ENCODE measurements around the gene FGF18. TPM values are rescaled to one million over a fixed set of nuclear protein-coding genes. Genes with fewer than 3 reads are reported as not detected.
A peak's percentile ranks its signal among the peaks of the same experiment; 100 is the strongest.

The FGF18 gene
- total RNA-seq, 4 donors from 2014 or later = 0.14 to 0.32 TPM; not detected in 2

GRCh38 chr5:171387345-171387969 is 32.0 kb upstream of the FGF18 start, which contains the start of gene NPM1:
Gene NPM1 (plus strand): TSS chr5:171387849. CDS start chr5:171387949, 100 bp downstream.
- WGBS, 2 donors (ENCODE audit: low coverage in 1 of 2) = 1% methylated on average over 56 of the region's 56 CpGs; no CpG with 5 or more reads in 1 of the 2 donors
- peaks cover 7 to 39% (median 25%) of the 10 kb centered on the region in 4 donors for H3K4me1 ChIP-seq
- intact Hi-C loops (cut with DNase I; ENCODE audit: low total_unique reads) = no loop called here

GRCh38 chr5:171387970-171388815 is 31.3 kb upstream of the FGF18 start:
- in situ Hi-C loops (cut with MboI; ENCODE audit: low pct_ligation_motif_present in 1 of 4, low pct_unique_long_range_greater_than_20kb in 1 of 4, low sequenced_read_pairs in 3 of 4) = no loop called here
- peaks cover 0 to 12% (median 4%) of the 10 kb centered on the region in 4 donors for H3K36me3 ChIP-seq
- H3K27me3 ChIP-seq = no peaks in the 10 kb centered on the region
- no peaks in the 10 kb centered on the region for H3K9me3 ChIP-seq
- H3K27ac ChIP-seq = peak overlapping the region; percentile 87 to 94 (median 92)
- peak; percentile 83 for DNase-seq
- 0 to 1% methylated on average over 4 to 48 of the region's 56 CpGs for WGBS, 2 donors (ENCODE audit: low coverage in 1 of 2)
- intact Hi-C loops (cut with DNase I; ENCODE audit: low total_unique reads) = no loop called here
- TF ChIP-seq CTCF (IDR thresholded peaks at IDR 0.05) = no peak
- no peak for TF ChIP-seq POLR2A (IDR thresholded peaks at IDR 0.05)
- no peak for TF ChIP-seq EP300 (IDR thresholded peaks at IDR 0.05; ENCODE audit: low read depth)
- TF ChIP-seq POLR2AphosphoS5 (IDR thresholded peaks at IDR 0.05) = peak in 2 of 3 donors; percentile 34 to 60
- peak overlapping the region; percentile 63 to 97 (median 76) for H3K4me3 ChIP-seq
- peaks cover 7 to 39% (median 25%) of the 10 kb centered on the region in 4 donors for H3K4me1 ChIP-seq

More at GRCh38 chr5:171387345-171387969, 32.0 kb upstream of the FGF18 start, which contains the start of gene NPM1:
- peak; percentile 98 for DNase-seq
- no peaks in the 10 kb centered on the region for H3K9me3 ChIP-seq
- peak; percentile 91 to 99 (median 98) for TF ChIP-seq POLR2AphosphoS5 (IDR thresholded peaks at IDR 0.05)
- no peak for TF ChIP-seq CTCF (IDR thresholded peaks at IDR 0.05)
- TF ChIP-seq POLR2A (IDR thresholded peaks at IDR 0.05) = peak; percentile 97
- H3K27ac ChIP-seq = peak within 1 kb of the TSS; percentile 87 to 94 (median 92)
- peak within 1 kb of the TSS; percentile 63 to 97 (median 76) for H3K4me3 ChIP-seq
- H3K36me3 ChIP-seq = peaks cover 0 to 7% (median 0%) of the 10 kb centered on the region in 4 donors
- in situ Hi-C loops (cut with MboI; ENCODE audit: low pct_ligation_motif_present in 1 of 4, low pct_unique_long_range_greater_than_20kb in 1 of 4, low sequenced_read_pairs in 3 of 4) = no loop called here
- H3K27me3 ChIP-seq = no peaks in the 10 kb centered on the region

- intact Hi-C loops (cut with DNase I; ENCODE audit: low total_unique reads) (no loop called here), in situ Hi-C loops (cut with MboI; ENCODE audit: low pct_ligation_motif_present in 1 of 4, low pct_unique_long_range_greater_than_20kb in 1 of 4, low sequenced_read_pairs in 3 of 4) (no loop called here)
- Histone ChIP-seq H3K4me1 (peaks cover 7 to 39% (median 25%) of the 10 kb centered on the region in 4 donors), H3K27me3 (no peaks in the 10 kb centered on the region), H3K27ac (peak overlapping the region; percentile 87 to 94 (median 92)), H3K4me3 (peak overlapping the region; percentile 63 to 97 (median 76)), H3K9me3 (no peaks in the 10 kb centered on the region), H3K36me3 (peaks cover 0 to 12% (median 4%) of the 10 kb centered on the region in 4 donors)
- no peak for TF ChIP-seq POLR2A (IDR thresholded peaks at IDR 0.05)
- TF ChIP-seq POLR2AphosphoS5 (IDR thresholded peaks at IDR 0.05) = no peak
- no peak for TF ChIP-seq CTCF (IDR thresholded peaks at IDR 0.05)
- no peak for TF ChIP-seq EP300 (IDR thresholded peaks at IDR 0.05; ENCODE audit: low read depth)
- 2% methylated on average over 14 of the region's 14 CpGs; no CpG with 5 or more reads in 1 of the 2 donors for WGBS, 2 donors (ENCODE audit: low coverage in 1 of 2)
- no peak for DNase-seq
These were observed 30.7 kb upstream of the FGF18 start for GRCh38 chr5:171388816-171389168.
